HG03103 (cell line): ENCODE results near the gene SLC25A15.
"Not testable (repeated sequence)": the region's sequence is repeated elsewhere in the genome, so short reads cannot be mapped to it uniquely, and the experiment has no call there.

Experiments used
- ATAC-seq: cut with Tn5 transposase; IDR thresholded peaks from one replicate; pipeline ENCODE4 v1.9.1; 2021; ENCODE audit warnings: low read depth; ENCODE audit not compliant: unreplicated experiment

SLC25A15 gene

GRCh38 chr13:40780822-40781401, 8.5 kb upstream of the SLC25A15 start:
- ATAC-seq = no peak

- no peak for ATAC-seq
Measured at GRCh38 chr13:40781717-40782116, 7.7 kb upstream of the SLC25A15 start.

- not testable (repeated sequence) for ATAC-seq
Measured at GRCh38 chr13:40782971-40783370, 6.4 kb upstream of the SLC25A15 start.

- ATAC-seq = no peak
Measured at GRCh38 chr13:40784540-40784939, 4.9 kb upstream of the SLC25A15 start.

- ATAC-seq = no peak
Measured at GRCh38 chr13:40786568-40786996, 2.8 kb upstream of the SLC25A15 start.

- no peak for ATAC-seq
Measured at GRCh38 chr13:40787062-40787461, 2.3 kb upstream of the SLC25A15 start.

- ATAC-seq = not testable (repeated sequence)
Measured at GRCh38 chr13:40788540-40789274, 704 bp upstream of the SLC25A15 start.

GRCh38 chr13:40790154-40790616, 774 bp downstream of the SLC25A15 start:
- ATAC-seq = no peak

- ATAC-seq = no peak
Measured at GRCh38 chr13:40792284-40793051, 3.1 kb downstream of the SLC25A15 start.

GRCh38 chr13:40793339-40793738, 3.9 kb downstream of the SLC25A15 start:
- ATAC-seq = no peak

GRCh38 chr13:40794414-40795368, 5.3 kb downstream of the SLC25A15 start:
- no peak for ATAC-seq

GRCh38 chr13:40796649-40797048, 7.2 kb downstream of the SLC25A15 start:
- no peak for ATAC-seq

GRCh38 chr13:40798380-40798779, 9.0 kb downstream of the SLC25A15 start:
- no peak for ATAC-seq

- ATAC-seq = no peak
Measured at GRCh38 chr13:40799508-40799907, 10.1 kb downstream of the SLC25A15 start.

- no peak for ATAC-seq
Measured at GRCh38 chr13:40800559-40800958, 11.1 kb downstream of the SLC25A15 start.

GRCh38 chr13:40801255-40802217, 12.1 kb downstream of the SLC25A15 start:
- ATAC-seq = no peak

GRCh38 chr13:40803316-40803715, 13.9 kb downstream of the SLC25A15 start:
- no peak for ATAC-seq

- no peak for ATAC-seq
Measured at GRCh38 chr13:40806241-40806640, 16.8 kb downstream of the SLC25A15 start.

GRCh38 chr13:40809471-40809870, 20.1 kb downstream of the SLC25A15 start:
- ATAC-seq = no peak
